ENCODE results near the gene UCK2.

Gene UCK2

GRCh38 chr1:165834881-165835280, 7.5 kb downstream of the UCK2 start:
- no peak for DNase-seq

DNA sequence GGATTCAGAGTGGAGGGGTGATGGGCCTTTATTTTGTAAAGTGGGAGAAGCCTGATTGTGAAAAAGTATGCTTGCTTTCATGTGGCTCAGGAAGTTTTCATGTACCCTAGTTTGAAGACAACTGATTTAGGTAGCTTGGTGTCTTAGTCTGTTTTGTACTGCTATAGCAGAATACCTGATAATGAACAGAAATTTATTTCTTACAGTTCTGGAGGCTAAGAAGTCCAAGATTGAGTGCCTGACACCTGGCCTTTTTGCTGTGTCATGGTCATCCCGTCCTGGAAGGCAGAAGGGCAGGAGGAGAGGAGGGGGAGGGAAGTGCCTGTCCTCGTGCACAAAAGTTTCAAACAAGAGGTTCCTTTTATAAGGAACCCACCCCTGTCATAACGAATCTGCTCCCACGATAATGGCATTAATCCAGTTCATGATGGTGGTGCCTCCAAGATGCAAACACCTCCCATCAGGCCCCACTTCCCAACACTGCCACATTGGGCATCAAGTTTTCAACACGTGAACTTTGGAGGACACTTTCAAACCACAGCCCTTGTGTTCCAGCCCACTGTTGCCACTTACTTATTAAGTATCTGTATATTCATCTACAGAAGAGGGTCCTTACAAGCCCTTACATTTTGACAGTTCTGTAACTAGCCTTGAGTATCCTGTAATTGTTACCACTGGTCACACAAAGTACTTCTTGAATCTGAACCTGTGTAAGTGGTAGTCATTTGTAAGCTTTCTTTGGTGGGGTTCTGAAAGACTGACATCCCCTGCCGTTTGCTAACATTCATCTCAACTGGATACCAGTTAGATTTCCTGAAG, 9.5 kb downstream of the UCK2 start:
- DNase-seq = peak; percentile 41

DNA sequence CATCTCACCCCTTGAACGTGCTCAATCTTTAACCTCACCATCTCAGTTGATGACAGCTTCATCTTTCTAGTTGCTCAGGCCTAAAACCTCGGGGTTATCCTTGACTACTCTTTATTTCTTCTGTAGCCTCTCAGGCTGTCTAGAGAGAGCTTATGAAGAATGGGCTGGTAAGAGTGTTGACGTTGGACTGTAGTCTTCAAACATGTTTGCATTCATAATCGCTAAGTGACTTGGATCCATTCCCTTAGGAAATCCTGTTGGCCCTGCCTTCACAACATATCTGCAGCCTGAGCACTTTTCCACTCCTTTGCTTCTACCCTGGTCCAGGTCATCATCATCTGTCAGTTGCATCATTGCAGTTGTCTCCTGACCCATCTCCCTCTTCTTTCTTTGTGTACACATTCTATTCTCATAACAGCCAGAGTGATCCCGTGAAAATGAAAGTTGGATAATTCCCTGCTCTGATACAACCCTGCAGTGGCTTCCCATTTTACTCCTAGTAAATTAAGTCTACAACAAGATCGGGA, 10.5 kb downstream of the UCK2 start:
- peak; percentile 26 for DNase-seq

- no peak for DNase-seq
Measured at GRCh38 chr1:165840423-165840822, 13.0 kb downstream of the UCK2 start.

DNA sequence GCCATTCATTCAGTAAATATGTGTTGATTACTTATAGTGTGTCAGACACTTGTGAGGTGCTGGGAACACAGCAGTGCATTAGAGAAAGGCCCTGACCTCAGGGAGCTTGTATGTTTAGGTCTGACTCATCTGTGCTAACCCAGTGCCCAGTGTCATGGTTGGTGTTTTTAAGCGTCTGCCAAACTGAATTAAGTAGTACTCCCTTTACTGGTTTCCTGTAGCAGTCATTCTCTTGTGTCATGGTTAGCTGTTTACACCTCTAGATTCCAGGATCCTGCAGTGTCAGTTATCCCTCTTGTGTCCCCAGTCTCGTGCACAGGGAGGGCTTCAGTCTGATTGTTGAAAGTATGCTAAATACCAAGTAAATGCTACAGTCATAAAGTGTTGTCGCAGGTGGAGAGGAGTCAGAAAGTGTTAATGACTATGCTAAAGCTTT, 14.2 kb downstream of the UCK2 start:
- peak; percentile 49 for DNase-seq

- no peak for DNase-seq
Measured at GRCh38 chr1:165842023-165842670, 14.7 kb downstream of the UCK2 start.

- DNase-seq = peak; percentile 76
Measured at GRCh38 chr1:165842671-165843129, 15.3 kb downstream of the UCK2 start.

DNA sequence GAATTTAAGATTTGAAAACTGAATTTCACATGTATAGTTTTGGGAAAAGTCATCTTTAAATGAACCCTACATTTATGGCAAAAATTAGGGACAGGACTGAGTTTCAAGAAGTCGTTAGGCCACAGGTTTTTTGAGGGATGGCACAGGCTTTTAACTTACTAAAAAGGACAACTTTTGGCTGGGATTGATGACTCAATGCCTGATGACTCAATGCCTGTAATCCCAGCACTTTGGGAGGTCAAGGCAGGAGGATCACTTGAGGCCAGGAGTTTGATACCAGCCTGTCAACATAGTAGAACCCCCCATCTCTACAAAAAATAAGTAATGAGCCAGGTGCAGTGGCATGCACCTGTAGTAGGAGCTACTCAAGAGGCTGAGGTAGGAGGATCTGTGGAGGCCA, 15.9 kb downstream of the UCK2 start:
- DNase-seq = peak; percentile 24

GRCh38 chr1:165844114-165844798, 16.8 kb downstream of the UCK2 start:
- DNase-seq = no peak

GRCh38 chr1:165844933-165845332, 17.5 kb downstream of the UCK2 start:
- no peak for DNase-seq

DNA sequence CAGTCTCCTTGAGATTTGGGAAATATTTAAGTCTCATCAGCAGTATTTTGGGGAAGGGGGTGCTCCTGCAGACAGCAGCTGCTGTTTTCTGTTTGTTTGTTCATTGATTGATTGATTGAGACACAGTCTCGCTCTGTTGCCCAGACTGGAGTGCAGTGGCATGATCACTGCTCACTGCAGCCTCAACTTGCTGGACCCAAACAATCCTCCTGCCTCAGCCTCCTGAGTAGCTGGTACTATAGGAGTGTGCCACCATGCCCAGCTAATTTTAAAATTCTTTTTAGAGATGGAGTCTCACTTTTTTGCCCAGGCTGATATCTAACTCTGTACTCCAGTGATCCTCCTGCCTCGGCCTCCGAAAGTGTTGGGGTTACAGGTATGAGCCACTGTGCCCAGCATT, 18.2 kb downstream of the UCK2 start:
- no peak for DNase-seq

- DNase-seq = no peak
Measured at GRCh38 chr1:165845992-165846748, 18.8 kb downstream of the UCK2 start.

DNA sequence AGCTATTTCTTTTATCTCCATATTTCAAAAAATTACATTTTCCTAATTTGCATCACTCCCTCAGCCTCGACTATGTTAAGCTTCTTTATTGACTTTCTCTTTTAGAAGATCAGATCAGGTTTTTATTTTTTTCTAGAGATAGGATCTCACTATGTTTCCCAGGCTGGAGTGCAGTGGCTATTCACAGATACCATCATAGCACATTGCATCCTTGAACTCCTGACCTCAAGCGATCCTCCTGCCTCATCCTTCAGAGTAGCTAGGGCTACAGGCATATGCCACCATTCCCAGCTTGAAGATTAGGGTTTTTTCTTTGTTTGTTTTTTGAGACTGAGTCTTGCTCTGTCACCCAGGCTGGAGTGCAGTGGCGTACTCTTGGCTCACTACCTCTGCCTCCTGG, 20.1 kb downstream of the UCK2 start:
- DNase-seq = no peak

DNA sequence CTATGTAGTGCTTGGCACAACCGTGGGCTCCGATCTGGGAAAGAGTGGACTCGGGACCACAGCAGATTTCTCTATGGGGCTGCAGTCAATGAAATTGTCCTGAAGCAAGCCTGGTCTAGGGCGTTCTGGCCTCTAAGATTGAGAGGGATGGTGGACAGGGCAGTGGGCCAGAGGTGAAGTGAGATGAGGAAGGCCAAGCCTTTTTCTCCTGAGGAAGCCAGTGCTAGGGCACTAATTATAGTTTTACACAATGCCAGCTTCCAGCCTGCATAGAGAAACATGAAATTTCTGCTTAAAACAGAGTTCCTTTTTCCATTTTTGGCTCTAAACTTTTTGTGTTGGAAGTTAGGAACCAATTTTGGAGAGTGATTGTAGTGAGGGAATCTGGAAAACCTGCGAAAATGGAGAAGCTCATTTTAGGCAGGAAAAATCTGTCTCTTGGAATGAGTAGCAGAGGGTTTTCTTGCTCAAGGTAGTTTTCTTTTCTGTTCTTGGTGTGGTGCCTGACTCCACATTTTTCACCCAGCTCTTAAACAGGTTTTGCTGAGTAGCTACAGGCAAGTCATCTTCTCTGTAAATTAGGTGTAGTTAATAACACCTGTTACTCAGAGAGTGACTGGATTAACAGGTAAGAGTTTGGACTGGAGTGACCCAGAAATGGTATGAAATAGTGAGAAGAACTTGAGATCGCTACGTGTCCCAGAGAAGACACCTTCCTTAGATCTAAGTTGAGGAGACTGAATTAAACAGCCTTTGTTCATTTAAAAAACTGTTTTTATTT, 22.1 kb downstream of the UCK2 start:
- no peak for DNase-seq

DNA sequence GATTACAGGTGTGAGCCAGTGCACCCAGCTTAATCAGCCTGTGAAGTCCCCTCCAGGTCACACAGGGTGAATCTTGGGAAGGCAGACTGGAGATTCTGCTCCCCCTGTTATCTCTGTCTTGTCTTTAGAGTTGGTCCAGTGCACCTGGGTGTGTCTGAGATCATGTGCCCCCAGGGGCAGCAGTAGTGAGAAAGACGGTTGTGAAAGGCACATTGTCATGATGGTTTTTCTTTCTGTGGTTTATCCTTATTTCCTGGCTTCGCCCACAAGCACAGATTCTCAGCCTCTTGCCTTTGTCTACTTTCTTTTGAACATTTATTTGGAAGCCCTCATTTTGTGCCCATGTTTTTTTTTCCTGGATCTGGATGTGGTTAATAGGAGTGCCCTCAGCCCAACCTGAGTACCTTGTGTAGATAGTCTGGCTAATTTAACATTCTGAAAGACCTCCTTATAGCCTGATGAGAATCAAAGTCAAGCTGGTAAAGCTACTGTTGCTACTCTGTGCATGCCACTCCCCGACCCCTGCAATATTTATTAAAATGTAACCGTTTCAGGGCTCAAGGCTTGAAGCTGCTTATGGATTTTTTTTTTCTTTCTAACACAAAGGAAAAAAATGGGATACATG, 23.7 kb downstream of the UCK2 start:
- DNase-seq = no peak

DNA sequence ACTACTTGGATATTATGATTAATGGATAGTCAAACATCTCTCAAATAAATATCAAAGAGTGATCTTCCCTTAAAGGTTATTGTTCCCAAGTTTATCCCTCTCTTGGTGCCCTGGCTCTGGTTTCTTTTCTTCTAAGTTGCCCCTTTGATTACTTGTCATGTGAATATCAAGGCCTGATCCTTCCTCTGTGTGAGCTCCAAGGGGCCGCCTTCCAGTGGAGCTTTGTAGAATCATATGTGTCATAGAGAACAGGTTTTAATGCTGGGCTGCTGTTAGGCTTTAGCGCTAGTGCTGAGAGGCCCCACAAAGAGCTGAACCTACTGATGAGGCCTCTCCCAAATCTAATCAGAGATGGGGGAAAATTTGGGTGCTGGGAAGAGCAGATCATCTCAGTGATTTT, 25.5 kb downstream of the UCK2 start:
- DNase-seq = peak; percentile 35

DNA sequence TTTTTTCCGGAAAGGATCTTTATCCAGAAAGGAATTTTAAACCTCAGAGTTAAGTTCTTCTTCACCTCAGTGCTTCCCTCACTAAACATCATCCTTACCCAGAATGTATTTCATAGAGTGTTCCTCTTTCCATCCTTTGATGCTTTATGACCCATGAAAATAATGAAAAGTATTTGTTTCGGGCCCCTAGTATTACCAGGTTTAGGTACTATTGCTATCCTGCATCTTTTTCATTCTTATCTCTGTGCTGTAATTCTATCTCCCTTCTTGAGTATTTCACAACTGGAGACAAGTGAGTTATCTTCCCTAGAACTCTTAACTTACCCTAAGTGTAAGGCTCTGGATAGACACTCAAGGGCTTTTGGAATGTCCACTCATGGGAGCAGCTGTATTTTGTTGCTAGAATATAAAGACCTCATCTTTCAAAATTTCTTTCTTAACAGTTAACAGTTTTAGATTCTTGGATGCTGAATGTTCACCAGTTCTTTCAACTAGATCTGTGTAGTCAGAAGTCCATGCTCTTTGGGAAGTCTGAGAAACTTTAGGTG, 26.2 kb downstream of the UCK2 start:
- DNase-seq = no peak

- DNase-seq = peak; percentile 43
Measured at GRCh38 chr1:165854101-165854845, 26.9 kb downstream of the UCK2 start.

- DNase-seq = no peak
Measured at GRCh38 chr1:165855010-165855838, 27.8 kb downstream of the UCK2 start.

Data from DMS53 (cell line).